Activated B cell treated with CpG ODN at 0.5 μM for 24 hours (primary cell): ENCODE measurements around the gene SCGB1C1. TPM values are rescaled to one million over a fixed set of nuclear protein-coding genes. Genes with fewer than 3 reads are reported as not detected.

Experiments used
- ATAC-seq: fragments of 200-7000 bp; cut with Tn5 transposase; one replicate; pipeline ENCODE4 v1.10.0; 2021; ENCODE audit warnings: low read depth, mild to moderate bottlenecking, moderate library complexity
- CTCF ChIA-PET: fragments of 350-600 bp; sonication (Branson Sonifier 250); formaldehyde crosslinking; loops from one replicate; lab custom pipeline; 2021; ENCODE audit warnings: antibody characterized with exemption; lab: Charles Lee
- POLR2A ChIA-PET: fragments of 350-600 bp; sonication (Branson Sonifier 250); formaldehyde crosslinking; loops from one replicate; lab custom pipeline; 2021; ENCODE audit warnings: antibody characterized with exemption; lab: Charles Lee
- DNase-seq: peaks from one replicate; pipeline ENCODE4 v3.0.0; 2022
- H3K27ac Mint-ChIP-seq: one replicate; pipeline ENCODE4 v1.8.0; 2020; ENCODE audit warnings: mixed read lengths
- H3K27me3 Mint-ChIP-seq: one replicate; pipeline ENCODE4 v1.8.0; 2021; ENCODE audit warnings: mixed read lengths
- H3K36me3 Mint-ChIP-seq: one replicate; pipeline ENCODE4 v1.8.0; 2021; ENCODE audit warnings: low read depth, mixed read lengths
- H3K4me1 Mint-ChIP-seq: one replicate; pipeline ENCODE4 v1.8.0; 2021; ENCODE audit warnings: mixed read lengths
- H3K4me3 Mint-ChIP-seq: one replicate; pipeline ENCODE4 v1.8.0; 2020; ENCODE audit warnings: mild to moderate bottlenecking, mixed read lengths
- H3K9me3 Mint-ChIP-seq: one replicate; pipeline ENCODE4 v1.8.0; 2020; ENCODE audit warnings: mixed read lengths
- CTCF ChIP-seq: fragments of 200-600 bp; IDR thresholded peaks from one replicate; pipeline ENCODE4 v1.8.0; 2022; ENCODE audit warnings: antibody characterized with exemption, mild to moderate bottlenecking
- intact Hi-C: fragments of 100-400 bp; cut with micrococcal nuclease; formaldehyde crosslinking; loops from one replicate; pipeline ENCODE4 v1.15.1; 2024
- total RNA-seq: library from RNA; stranded (reverse); gene quantifications from 2 replicates; pipeline ENCODE4 v1.2.3, GENCODE V29; 2022

SCGB1C1 gene
- total RNA-seq, 1 donor from 2014 or later, result not detected

DNA sequence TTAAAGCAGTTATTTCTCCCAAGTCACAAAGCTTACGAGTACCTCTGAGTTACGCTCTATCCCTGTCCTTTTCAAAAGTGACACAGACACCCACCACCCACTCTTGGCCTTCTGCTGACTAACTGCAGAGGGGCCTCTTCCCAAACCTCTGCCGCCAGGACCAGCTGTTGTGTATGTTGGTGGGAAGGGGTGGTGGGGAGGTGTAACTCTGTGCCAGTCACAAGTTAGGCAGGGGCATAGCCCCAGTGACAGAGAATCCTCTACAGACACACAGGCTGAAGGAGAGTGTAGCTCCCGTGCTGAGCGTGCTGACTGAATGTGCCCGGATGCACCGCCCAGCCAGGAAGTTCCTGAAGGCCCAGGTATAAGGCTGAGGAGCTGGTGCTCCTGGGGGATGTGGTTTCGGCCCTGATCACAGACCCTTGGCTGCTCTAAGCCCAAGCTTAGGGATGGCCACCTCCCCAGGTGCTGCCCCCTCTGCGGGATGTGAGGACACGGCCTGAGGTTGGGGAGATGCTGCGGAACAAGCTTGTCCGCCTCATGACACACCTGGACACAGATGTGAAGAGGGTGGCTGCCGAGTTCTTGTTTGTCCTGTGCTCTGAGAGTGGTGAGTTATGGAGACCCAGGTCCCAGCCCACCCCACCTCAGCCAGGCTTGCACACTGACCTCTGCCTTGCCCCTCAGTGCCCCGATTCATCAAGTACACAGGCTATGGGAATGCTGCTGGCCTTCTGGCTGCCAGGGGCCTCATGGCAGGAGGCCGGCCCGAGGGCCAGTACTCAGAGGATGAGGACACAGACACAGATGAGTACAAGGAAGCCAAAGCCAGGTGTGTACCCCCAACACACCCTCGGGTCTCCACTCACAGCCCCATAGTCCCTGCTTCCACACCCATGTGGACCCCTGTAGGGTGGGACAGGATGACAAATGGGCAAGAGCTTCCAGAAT is 19.5 kb downstream of the SCGB1C1 start:
- no peak for TF ChIP-seq CTCF
- H3K9me3 Mint-ChIP-seq, result no peaks in the 10 kb centered on the region
- ATAC-seq, result no peak
- H3K27ac Mint-ChIP-seq, result no peak overlapping the region
- no peak overlapping the region for H3K4me3 Mint-ChIP-seq
- H3K36me3 Mint-ChIP-seq, result peaks cover 77% of the 10 kb centered on the region
- peaks cover 15% of the 10 kb centered on the region for H3K4me1 Mint-ChIP-seq
- DNase-seq, result no peak
- intact Hi-C loops, result no loop called here
- no peaks in the 10 kb centered on the region for H3K27me3 Mint-ChIP-seq
- POLR2A ChIA-PET, result no interaction called here
- CTCF ChIA-PET, result interaction anchor here (1.4 kb wide), 2 partner anchors 19 to 38 kb away, joined by 5 read pairs; no protein-coding TSS in a partner anchor

GRCh38 chr11:213111-213510 is 20.2 kb downstream of the SCGB1C1 start:
- DNase-seq (no peak), ATAC-seq (no peak)
- Mint-ChIP-seq H3K36me3 (peaks cover 73% of the 10 kb centered on the region), H3K4me3 (no peak overlapping the region), H3K9me3 (no peaks in the 10 kb centered on the region), H3K27ac (no peak overlapping the region), H3K27me3 (no peaks in the 10 kb centered on the region), H3K4me1 (peaks cover 15% of the 10 kb centered on the region)
- intact Hi-C loops, result no loop called here
- ChIA-PET POLR2A (no interaction called here), CTCF (interaction anchor here (1.4 kb wide), 1 partner anchor 19 kb away, joined by 5 read pairs; no protein-coding TSS in a partner anchor)
- no peak for TF ChIP-seq CTCF

- DNase-seq (no peak), ATAC-seq (no peak)
- peaks cover 68% of the 10 kb centered on the region for H3K36me3 Mint-ChIP-seq
- ChIA-PET CTCF (no interaction called here), POLR2A (no interaction called here)
- H3K4me3 Mint-ChIP-seq, result no peak overlapping the region
- intact Hi-C loops, result no loop called here
- peaks cover 13% of the 10 kb centered on the region for H3K4me1 Mint-ChIP-seq
- H3K27ac Mint-ChIP-seq, result no peak overlapping the region
- no peaks in the 10 kb centered on the region for H3K9me3 Mint-ChIP-seq
- TF ChIP-seq CTCF, result no peak
- H3K27me3 Mint-ChIP-seq, result no peaks in the 10 kb centered on the region
These were observed 21.2 kb downstream of the SCGB1C1 start for GRCh38 chr11:214083-214482.

- H3K4me1 Mint-ChIP-seq, result peaks cover 2% of the 10 kb centered on the region
These were observed 22.7 kb downstream of the SCGB1C1 start for GRCh38 chr11:215581-216037.

More at GRCh38 chr11:215581-216037, 22.7 kb downstream of the SCGB1C1 start:
- H3K9me3 Mint-ChIP-seq, result no peaks in the 10 kb centered on the region
- TF ChIP-seq CTCF, result no peak
- no peak for DNase-seq
- intact Hi-C loops, result no loop called here
- H3K27me3 Mint-ChIP-seq, result no peaks in the 10 kb centered on the region
- CTCF ChIA-PET, result no interaction called here
- POLR2A ChIA-PET, result interaction anchor here (2.1 kb wide), 1 partner anchor 8 kb away, joined by 11 read pairs; the partner anchor contains the start of genes BET1L and RIC8A
- H3K36me3 Mint-ChIP-seq, result peaks cover 62% of the 10 kb centered on the region
- ATAC-seq, result no peak
- H3K27ac Mint-ChIP-seq, result no peak overlapping the region
- H3K4me3 Mint-ChIP-seq, result no peak overlapping the region
